A549 (cell line): ENCODE results near the gene NEDD9.
A peak's percentile ranks its signal among the peaks of the same experiment; 100 is the strongest.

Experiments used
- MAFK ChIP-seq: fragments of 450-650 bp; IDR thresholded peaks from 2 replicates; pipeline ENCODE4 v1.6.1; 2014; ENCODE audit not compliant: partially characterized antibody
- MYC ChIP-seq: IDR thresholded peaks from 2 replicates; pipeline ENCODE4 v1.6.1; 2012; ENCODE audit warnings: mild to moderate bottlenecking, inconsistent platforms, low read length, improper control_type of control experiment, borderline replicate concordance
- PHF8 ChIP-seq: fragments of 200-600 bp; sonication (generic); IDR thresholded peaks from 2 replicates; pipeline ENCODE4 v1.6.1; 2016; ENCODE audit warnings: low read depth, mild to moderate bottlenecking, antibody characterized with exemption, moderate library complexity, borderline replicate concordance
- POLR2A ChIP-seq: IDR thresholded peaks from 2 replicates; pipeline ENCODE4 v1.6.1; 2012; ENCODE audit warnings: mild to moderate bottlenecking, low read length
- RFX5 ChIP-seq: fragments of 450-650 bp; IDR thresholded peaks from 2 replicates; pipeline ENCODE4 v1.7.1; 2014; ENCODE audit warnings: antibody characterized with exemption, mild to moderate bottlenecking, moderate library complexity
- TP53 ChIP-seq: fragments of 250-450 bp; sonication (Bioruptor Pico); IDR thresholded peaks from 2 replicates; pipeline ENCODE4 v1.5.0; 2021; ENCODE audit warnings: mild to moderate bottlenecking, moderate library complexity
- ZC3H11A ChIP-seq: fragments of 450-650 bp; IDR thresholded peaks from 2 replicates; pipeline ENCODE4 v1.6.1; 2014; ENCODE audit warnings: antibody characterized with exemption, mild to moderate bottlenecking
- ZFP36 ChIP-seq: fragments of 450-650 bp; IDR thresholded peaks from 2 replicates; pipeline ENCODE4 v1.6.1; 2014; ENCODE audit warnings: borderline replicate concordance; ENCODE audit not compliant: partially characterized antibody
- TF ChIP-seq, protein P1 (sequence below): fragments of >200 bp; sonication (Bioruptor Twin); formaldehyde crosslinking; IDR thresholded peaks from 3 replicates; pipeline ENCODE4 v1.5.1; 2016
- TF ChIP-seq, protein P2 (sequence below): fragments of 150-350 bp; IDR thresholded peaks from 2 replicates; pipeline ENCODE4 v1.6.1; 2014; ENCODE audit warnings: low read depth, mild to moderate bottlenecking, low read length
- TF ChIP-seq, protein P3 (sequence below): fragments of 250-450 bp; sonication (Bioruptor Pico); IDR thresholded peaks from 2 replicates; pipeline ENCODE4 v1.5.0; 2021; ENCODE audit warnings: mild to moderate bottlenecking, moderate library complexity, borderline replicate concordance
- TF ChIP-seq, protein P4 (sequence below): IDR thresholded peaks from 2 replicates; pipeline ENCODE4 v1.6.1; 2012

DNA sequence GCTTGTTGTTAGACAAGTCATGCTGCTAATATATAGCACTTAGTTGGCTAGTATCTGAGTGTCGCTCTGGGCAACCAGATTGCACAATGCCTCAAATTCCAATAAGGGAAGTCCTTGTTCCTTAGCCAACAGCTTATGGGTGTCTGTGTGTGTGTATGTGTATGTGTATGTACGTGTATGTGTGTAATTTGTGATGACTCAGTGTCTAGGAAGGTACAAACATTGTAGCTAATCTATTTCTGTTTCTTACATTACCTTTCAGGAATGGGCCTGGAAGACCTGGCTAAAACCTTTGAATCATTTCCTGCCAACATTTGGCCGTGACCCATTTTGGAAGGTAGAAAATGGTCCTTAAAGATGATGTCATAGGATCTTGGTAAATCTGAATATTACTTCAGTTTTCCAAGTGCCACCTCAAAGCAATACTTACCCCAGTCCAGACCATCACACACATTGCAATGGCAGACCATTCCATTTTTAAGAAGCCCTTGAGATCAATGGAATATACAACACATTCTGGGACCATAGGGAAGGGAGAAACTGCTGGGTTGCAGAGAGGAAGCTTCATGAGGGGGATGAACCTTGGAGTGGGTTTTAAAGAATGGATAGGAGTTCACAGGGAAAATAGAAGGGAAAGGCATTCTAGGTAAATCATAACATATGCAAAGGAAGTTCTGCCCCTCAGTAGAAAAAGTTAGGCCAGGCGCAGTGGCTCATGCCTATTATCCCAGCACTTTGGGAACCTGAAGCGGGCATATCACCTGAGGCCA, 25.1 kb downstream of the NEDD9 start:
- TF ChIP-seq MYC, result no peak
- TF ChIP-seq MAFK, result peak; percentile 99
- no peak for TF ChIP-seq POLR2A
- TF ChIP-seq, protein P1, sequence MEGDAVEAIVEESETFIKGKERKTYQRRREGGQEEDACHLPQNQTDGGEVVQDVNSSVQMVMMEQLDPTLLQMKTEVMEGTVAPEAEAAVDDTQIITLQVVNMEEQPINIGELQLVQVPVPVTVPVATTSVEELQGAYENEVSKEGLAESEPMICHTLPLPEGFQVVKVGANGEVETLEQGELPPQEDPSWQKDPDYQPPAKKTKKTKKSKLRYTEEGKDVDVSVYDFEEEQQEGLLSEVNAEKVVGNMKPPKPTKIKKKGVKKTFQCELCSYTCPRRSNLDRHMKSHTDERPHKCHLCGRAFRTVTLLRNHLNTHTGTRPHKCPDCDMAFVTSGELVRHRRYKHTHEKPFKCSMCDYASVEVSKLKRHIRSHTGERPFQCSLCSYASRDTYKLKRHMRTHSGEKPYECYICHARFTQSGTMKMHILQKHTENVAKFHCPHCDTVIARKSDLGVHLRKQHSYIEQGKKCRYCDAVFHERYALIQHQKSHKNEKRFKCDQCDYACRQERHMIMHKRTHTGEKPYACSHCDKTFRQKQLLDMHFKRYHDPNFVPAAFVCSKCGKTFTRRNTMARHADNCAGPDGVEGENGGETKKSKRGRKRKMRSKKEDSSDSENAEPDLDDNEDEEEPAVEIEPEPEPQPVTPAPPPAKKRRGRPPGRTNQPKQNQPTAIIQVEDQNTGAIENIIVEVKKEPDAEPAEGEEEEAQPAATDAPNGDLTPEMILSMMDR, result no peak
- TF ChIP-seq, protein P2, sequence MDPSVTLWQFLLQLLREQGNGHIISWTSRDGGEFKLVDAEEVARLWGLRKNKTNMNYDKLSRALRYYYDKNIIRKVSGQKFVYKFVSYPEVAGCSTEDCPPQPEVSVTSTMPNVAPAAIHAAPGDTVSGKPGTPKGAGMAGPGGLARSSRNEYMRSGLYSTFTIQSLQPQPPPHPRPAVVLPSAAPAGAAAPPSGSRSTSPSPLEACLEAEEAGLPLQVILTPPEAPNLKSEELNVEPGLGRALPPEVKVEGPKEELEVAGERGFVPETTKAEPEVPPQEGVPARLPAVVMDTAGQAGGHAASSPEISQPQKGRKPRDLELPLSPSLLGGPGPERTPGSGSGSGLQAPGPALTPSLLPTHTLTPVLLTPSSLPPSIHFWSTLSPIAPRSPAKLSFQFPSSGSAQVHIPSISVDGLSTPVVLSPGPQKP, result no peak
- TF ChIP-seq PHF8, result no peak
- TF ChIP-seq ZFP36, result no peak
- TF ChIP-seq TP53 (CRISPR knock-in tag), result no peak
- TF ChIP-seq, protein P3, sequence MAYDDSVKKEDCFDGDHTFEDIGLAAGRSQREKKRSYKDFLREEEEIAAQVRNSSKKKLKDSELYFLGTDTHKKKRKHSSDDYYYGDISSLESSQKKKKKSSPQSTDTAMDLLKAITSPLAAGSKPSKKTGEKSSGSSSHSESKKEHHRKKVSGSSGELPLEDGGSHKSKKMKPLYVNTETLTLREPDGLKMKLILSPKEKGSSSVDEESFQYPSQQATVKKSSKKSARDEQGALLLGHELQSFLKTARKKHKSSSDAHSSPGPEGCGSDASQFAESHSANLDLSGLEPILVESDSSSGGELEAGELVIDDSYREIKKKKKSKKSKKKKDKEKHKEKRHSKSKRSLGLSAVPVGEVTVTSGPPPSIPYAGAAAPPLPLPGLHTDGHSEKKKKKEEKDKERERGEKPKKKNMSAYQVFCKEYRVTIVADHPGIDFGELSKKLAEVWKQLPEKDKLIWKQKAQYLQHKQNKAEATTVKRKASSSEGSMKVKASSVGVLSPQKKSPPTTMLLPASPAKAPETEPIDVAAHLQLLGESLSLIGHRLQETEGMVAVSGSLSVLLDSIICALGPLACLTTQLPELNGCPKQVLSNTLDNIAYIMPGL, result no peak
- TF ChIP-seq RFX5, result no peak
- TF ChIP-seq ZC3H11A, result no peak
- TF ChIP-seq, protein P4, sequence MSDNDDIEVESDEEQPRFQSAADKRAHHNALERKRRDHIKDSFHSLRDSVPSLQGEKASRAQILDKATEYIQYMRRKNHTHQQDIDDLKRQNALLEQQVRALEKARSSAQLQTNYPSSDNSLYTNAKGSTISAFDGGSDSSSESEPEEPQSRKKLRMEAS, result peak; percentile 90
